Stimulated activated naive CD4-positive, alpha-beta T cell treated with Interleukin-2 at 50 U/mL for 16 hours (primary cell): ENCODE results near the gene SEMA6B.
"Not testable (repeated sequence)": the region's sequence is repeated elsewhere in the genome, so short reads cannot be mapped to it uniquely, and the experiment has no call there.

ENCODE experiments used
- DNase-seq: peaks from one replicate; lab custom pipeline; 2025; lab: John Stamatoyannopoulos, UW

Gene SEMA6B

DNA sequence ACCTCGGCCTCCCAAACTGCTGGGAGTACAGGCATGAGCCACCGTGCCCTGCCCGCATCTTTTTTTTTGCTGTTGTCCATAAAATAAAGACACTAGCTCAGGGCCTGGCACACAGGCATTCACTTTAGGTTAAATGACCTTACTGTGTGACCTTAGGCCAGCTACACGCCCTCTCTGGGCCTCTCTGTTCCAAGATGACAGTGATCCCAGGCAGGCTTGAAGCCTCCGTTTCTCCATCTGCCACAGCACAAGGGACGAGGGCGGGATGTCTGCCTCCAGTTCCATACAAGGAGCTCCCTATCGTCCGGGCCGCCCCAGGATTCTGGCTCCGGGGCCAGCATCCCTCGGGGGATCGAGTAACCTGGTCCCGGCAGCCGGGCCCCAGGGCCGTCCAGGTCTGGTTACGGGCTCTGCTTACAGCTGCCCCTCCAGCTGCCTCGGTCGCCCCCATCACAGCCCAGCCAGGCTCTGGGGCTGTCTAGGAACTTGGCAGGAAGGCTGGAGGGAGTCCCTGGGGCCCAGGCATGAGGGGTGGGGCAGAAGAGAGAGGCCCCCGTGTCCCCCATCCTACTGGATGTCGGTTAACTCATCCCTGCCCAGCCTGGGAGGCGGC is 11.9 kb upstream of the SEMA6B start:
- no peak for DNase-seq

DNA sequence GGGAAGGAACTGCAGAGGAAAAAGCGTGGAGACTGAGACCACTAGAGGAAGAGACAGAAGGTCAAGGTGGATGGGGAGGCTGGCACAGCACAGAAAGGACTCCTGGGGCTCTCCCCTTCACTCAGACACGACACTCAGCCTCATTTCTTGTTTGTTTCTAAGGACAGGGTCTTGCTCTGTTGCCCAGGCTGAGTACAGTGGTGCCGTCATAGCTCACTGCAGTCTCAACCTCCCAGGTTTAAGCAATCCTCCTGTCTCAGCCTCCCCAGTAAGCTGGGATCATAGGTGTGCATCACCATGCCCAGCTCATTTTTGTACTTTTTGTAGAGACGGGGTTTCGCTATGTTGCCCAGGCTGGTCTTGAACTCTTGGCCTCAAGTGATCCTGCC is 11.4 kb upstream of the SEMA6B start:
- no peak for DNase-seq

DNA sequence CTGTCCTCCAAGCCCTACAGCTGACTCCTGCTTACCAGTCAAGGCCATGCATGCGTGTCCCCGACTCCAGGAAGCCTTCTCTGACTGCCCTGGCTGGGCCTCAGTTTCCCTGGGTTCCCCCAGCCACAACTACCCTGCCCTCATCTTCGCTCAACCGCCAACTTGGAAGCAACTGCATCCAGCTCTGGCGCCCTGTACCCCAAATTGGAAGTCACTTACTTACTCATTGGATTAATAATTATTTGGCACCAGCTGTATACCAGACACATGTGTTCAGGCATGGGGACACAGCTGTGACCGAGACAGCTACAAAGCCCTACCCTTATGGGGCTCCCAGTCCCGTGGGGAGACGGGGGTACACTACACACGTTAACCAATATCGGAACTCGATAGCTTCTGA is 10.9 kb upstream of the SEMA6B start:
- DNase-seq, result no peak

DNA sequence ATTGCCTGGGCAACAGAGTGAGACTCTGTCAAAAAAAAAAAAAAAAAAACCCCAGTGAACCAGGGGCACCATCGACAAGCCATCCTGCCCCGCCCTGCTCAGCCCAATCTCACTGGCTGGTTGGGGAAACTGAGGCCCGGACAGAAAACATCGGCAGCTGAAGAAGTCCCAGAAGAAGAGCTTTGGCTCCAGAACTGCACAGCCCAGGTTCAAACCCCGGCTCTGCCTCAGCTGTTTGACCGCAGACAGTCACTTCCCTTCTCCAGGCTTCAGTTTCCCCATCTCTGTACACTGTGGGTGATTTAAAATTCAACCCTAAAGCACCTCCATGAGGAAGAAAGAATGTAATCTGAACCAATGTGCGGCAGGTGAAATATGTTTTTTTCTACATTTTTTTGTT is 9.4 kb upstream of the SEMA6B start:
- no peak for DNase-seq

DNA sequence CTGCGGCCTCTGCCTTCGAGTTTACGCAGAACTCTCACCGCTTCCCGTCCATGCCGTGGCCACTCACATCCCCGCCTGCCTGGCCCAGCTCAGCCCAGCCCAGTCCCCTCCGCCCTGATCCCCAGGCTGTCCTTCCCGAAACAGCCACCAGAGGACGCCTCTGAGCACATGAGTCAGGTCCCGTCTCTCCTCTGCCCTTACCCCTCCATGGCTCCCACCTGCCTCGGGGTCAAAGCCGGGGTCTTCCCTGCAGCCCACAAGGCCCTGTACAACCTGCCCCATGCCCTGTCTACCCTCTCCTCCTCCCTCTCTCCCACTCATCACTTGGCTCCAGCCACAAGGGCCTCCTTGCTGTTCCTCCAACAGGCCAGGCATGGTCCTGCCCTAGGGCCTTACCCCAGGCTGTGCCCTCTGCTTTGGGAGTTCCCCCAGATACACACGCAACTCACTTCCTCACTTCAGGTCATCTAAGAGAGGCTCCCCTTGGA is 8.1 kb upstream of the SEMA6B start:
- peak; percentile 49 for DNase-seq

DNA sequence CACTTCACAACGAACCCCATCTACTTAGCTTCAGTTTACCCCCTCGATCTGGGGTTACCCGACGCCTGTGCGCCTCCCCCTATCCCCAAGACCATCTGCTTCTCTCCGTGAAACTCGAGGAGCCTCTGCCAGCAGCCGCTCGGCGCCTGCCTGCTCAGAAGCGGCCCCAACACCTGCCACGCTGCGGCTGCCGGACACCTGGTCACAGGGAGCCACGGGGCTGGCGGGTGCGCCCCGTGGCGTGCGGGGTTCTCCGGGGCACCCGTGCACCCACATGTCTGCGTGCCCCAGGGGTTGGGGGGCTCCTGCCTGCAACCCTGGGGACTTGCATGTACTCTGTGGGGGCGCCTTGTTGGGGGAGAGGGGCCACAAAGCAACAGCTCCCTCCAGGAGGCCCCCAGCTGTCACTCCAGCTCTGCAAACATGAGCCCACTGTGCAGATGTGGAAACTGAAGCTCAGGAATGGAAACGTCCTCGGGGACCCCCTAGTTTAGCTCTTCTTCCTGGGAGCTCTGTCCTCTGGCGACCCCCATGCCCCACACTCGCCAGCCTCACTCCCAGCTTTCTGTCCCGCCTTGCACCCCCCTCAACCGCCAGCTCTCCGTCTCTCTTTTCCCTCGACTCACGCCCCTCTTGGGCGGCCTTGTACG is 7.0 kb upstream of the SEMA6B start:
- no peak for DNase-seq

DNA sequence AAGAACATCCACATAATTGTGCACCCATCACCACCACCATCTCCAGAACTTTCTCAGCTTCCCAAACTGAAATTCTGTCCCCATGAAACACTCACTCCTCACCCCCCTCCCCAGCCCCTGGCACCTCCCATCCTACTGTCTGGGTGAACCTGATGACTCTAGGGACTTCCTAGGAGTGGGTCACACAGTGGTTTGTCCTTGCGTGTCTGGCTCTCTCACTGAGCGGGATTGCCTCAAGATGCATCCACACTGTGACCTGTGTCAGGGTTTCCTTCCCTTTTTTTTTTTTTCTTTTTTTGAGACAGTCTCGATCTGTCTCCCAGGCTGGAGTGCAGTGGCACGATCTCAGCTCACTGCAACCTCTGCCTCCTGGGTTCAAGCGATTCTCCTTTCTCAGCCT is 4.1 kb upstream of the SEMA6B start:
- not testable (repeated sequence) for DNase-seq

DNA sequence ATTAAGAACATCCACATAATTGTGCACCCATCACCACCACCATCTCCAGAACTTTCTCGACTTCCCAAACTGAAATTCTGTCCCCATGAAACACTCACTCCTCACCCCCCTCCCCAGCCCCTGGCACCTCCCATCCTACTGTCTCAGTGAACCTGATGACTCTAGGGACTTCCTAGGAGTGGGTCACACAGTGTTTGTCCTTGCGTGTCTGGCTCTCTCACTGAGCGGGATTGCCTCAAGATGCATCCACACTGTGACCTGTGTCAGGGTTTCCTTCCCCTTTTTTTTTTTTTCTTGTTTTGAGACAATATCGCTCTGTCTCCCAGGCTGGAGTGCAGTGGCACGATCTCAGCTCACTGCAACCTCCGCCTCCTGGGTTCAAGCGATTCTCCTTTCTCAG is 2.6 kb upstream of the SEMA6B start:
- not testable (repeated sequence) for DNase-seq

DNA sequence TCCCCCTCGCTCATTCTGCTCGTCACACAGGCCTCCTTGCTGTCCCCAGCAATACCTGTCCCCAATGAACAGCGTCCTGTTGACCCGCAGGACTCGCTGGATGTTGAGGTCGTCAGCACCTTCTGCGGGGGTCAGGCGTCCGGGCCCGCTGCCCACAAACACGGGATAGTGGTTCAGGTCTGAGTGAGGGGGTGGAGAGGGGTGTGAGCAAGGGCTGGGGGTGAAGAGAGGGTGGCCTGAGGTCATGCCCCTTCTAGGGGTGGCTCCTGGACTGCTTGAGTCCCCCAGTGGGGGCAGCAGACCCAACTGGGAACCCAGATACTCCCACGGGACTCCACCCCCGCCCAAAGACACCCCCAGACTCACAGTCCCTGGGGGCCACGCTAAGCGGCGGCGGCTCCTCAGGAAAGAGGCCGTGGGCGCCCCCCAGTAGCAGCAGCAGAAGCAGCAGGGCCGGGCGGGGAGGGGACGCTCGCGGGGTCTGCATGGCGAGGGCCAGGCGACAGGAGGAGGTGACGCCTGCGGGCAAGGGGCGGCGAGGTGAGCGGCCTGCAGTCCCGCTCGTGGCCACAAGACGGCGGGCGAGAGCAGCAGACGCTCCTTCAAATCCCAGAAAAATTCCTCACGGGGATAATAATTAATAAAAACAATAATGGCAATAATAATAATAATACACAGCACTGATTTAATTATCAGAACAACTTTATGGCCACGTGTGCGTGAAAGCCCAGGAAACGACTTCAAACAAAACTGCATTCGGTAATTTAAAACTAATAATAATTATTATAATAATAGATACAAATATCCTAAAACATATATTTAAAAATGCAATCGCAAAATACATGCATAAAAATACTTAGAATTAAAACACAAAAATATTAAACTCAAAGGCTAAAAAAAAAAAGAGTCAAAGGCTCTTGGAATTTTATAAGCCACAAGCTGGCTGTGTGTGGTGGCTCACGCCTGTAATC is 1.2 kb downstream of the SEMA6B start:
- no peak for DNase-seq

DNA sequence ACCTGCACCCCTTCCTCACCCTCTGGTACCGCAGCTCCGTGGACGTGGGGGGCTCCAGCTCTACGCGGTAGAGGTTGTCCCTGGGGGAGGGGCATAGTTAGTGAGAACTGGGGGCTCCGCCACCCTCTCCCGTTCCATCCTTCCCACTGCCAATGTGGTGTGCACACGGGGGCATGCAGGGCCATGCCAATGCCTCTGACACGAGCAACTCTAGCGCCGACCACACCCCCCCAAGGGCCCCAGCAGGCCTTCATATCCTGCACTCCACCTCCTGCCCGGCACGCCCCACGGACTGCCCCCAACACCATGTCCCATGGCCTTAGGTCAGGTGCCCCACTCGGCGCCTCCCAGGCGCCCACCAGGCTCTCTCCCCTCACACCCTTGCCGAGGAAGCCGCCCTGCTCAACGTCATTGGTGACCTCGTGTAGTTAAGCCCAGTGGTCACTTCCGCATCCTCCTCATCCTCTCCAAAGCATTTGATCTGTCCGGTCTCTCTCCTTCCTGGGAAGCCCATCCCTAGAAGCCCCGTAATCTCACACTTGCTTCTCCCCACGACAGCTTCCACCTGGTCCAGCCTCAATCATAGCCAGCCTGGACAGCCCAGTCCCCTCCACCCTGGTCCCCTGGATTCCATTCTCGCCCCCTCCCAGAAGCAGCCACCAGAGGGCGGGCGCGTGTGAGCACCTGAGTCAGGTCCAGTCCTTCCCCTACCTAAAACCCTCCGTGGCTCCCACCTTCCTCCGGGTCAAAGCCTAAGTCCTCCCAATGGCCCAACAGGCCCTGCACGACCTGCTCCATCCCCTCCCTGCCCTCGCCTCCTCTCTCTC is 2.1 kb downstream of the SEMA6B start:
- no peak for DNase-seq

DNA sequence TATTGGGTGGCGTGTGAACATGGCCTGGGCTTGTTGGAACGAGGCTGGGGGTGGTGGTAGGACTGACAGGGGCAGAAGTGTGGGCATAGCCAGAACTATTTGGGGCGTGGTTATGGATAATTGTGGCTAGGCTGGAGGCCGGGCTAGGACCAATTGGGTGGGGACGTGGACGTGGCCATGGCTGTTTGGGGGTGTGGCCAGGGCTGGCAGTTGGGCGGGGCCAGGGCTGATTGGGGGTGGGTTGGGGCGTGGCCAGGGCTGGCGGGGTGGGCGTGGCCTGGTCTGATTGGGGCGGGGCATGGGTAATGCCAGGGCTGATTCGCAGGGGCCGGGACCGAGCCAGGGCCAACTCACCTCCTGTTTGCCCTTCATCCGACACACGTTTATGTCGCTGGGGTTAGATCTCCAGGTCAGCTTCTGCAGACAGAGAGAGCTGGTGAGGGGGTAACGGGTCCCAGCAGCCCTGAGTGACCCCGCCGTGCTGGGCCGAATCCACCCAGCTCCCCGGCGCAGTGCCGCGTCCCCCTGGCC is 2.8 kb downstream of the SEMA6B start:
- DNase-seq, result no peak

DNA sequence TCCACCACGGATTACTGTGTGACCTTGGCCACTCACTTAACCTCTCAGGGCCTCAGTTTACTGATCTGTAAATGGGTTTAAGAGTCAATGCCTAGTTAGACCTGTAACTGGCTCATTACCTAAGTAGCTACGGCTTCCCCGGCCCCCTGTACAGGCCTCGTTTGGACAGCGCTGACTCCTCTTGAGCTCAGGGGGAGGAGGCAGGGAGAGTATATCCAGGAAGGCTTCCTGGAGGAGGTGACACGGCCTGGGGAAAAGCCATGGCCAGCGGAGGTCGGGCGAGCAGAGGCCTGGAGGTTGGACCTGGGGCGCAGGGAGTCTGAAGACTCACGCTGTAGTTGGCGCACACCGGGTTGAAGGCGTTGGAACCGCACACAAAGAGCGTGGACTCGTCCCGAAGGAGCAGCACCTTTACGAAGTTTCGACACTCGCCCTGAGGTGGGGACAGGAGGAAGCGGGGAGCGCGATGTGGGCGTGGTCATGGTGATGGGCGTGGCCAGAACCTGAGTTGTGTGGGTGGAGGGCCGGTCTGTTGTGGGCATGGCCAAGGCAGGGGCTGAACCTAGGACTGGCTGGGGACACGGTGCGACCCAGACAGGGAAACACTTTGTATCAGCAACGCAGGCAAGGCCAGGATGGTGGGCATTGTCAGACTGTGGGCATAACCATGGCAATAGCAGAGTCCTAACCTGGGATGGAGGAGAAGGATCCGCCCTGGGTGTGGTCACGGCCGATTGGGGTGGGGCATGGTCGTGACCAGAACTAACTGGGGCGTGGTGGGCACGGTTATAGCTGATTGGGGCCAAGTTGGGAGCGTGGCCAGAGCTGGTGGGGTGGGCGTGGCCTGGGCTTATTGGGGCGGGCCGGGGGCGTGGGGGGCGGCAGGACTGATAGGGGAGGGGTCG is 3.6 kb downstream of the SEMA6B start:
- DNase-seq, result no peak

DNA sequence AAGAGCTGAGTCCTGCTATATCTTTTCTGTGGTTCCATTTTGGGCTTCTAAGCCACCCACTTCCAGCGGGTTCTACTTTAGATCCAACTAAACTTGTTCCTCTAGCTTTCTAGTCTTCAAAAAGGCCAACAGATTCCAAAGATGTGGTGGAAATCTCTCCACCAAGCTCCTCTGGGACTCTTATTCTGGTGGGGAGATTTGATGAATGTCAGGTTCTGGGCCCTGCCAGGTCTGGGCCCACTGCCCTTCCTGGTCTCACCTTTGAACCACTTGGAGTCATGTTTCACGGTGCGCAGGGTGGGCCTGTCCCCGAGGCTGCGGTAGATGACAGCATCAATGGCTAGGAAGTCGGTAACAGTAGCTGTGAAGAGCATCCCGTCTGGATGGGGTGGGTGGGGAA is 4.8 kb downstream of the SEMA6B start:
- no peak for DNase-seq

DNA sequence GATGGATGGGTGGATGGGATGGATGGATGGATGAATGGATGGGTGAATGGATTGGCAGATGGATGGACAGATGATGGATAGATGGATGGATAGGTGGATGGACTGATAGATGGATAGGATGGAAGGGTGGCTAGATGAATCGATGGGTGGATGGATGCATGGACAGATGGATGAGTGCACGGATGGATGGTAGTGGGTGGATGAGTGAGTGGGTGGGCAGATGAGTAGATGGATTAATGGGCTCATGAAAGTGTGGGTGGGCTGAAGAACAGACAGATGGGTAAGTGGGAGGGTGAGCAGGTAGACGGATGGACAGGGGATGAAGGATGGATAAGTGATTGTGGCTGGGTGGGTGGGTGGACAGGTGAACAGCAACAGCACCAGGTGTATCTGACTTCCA is 5.7 kb downstream of the SEMA6B start:
- DNase-seq, result no peak

DNA sequence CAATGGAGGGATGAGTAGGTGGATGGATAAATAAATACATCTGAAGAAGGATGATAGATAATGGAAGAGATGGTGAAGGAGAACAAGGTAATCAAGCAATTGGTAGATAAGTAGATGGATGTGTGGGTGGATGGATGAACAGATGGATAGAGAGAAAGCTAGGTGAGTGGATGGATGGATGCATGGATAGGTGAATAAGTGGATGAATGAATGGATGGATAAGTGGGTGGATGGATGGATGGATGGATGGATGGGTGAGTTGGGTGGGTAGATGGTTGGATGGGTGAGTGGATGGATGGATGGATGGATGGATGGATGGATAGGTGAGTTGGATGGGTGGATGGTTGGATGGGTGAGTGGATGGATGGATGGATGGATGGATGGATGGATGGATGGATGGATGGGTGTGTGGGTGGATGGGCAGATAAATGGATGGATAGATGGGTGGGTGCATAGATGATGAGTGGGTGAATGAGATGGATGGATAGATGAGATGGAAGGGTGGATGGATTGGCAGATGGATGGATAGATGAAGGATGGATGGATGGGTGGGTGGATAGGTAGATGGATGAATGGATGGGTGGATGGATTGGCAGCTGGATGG is 6.3 kb downstream of the SEMA6B start:
- DNase-seq, result no peak

DNA sequence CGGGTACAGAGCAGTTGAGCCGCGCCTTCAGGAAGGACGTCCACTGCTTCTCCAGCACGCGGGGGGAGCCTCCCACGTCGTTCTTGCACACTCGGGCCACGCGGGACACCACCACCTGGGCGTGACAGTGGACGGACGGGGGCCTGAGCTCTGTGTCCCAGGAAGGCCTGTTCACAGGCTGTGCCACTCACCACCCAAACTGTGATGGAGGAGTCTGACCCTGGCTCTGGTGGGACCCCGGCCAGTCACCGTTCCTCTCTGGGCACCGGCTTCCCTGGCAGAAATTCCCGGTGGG is 7.0 kb downstream of the SEMA6B start:
- DNase-seq, result no peak

DNA sequence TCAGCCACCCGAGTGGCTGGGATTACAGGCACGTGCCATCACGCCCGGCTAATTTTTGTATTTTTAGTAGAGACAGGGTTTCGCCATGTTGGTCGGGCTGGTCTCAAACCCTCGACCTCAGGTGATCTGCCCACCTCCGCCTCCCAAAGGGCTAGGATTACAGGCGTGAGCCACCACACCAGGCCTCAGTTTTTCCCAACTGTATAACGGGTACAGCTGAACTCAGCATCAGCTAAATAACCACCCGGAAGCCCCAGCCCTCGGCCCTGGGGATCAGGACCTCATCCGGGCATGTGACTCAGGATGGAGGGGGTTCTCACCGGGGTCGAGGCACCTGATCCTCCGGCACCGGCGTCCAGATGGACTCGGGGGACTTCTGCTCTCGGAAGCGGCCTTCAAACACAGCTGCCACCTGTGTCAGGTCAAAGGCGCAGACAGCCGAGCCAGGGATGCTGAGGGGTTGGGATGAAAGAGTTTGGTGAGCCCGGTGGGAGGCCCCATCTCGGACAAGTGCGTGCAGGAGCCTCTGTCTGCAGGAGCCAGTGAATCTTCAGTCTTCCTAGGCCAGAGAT is 8.9 kb downstream of the SEMA6B start:
- DNase-seq, result no peak

DNA sequence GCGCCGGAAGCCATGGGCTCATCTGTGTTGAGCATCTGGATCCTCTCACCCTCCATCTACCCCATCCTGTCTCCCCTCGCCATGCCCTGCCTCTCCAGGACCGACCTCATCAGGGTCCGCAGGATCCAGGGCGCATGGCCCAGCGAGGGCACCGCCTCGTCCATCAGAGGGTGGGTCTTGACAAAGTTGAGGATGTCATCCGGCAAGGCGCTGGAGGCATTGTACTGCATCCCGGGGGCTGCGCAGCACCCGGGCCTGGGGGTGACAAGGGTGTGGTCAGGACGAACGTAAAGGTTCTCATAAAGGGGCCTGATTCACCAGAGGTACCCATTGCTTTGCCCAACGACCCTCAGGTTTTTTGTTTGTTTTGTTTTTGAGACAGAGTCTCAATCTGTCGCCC is 9.5 kb downstream of the SEMA6B start:
- no peak for DNase-seq

DNA sequence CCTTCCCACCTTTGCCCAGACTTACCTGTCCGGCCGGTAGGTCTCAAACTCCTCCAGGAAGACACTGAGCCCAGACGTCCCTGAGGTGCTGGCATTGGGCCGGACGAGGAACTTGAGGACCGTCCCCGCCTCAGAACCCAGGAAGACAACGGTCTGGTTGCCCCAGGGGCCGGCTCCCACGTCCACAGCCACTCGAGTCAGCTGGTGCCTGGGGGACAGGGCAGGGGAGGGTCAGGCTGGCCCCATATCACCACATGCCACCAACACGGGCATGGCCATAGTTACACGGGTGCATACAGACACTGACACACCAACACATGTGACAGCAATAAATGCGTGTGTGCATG is 11.3 kb downstream of the SEMA6B start:
- DNase-seq, result no peak
